Kidney (tissue), 14 donors: ENCODE measurements around the gene LDLRAD4. TPM values are rescaled to one million over a fixed set of nuclear protein-coding genes. Genes with fewer than 3 reads are reported as not detected.

ENCODE experiments used
- DNase-seq, 5 donors: peaks; one replicate each; pipeline ENCODE4 v3.0.0-alpha.2; 2013 to 2020
- FAIRE-seq: peaks from 2 replicates; lab custom pipeline; 2012; peaks lifted over from hg19 to GRCh38; lab: Jason Lieb, UNC
- H3K27ac ChIP-seq, 2 donors: one replicate each; pipeline ENCODE4 v1.7.0; 2013; ENCODE audit warnings: low read depth in 2 of 2, low read length in 2 of 2, inconsistent platforms in 1 of 2
- H3K27me3 ChIP-seq: one replicate; pipeline ENCODE4 v1.7.1; 2013; ENCODE audit warnings: low read length, inconsistent platforms; ENCODE audit not compliant: control insufficient read depth, insufficient read depth
- H3K36me3 ChIP-seq, 3 donors: one replicate each; pipeline versions ENCODE4 v1.7.0 to v1.7.1; 2013; ENCODE audit warnings: low read length in 3 of 3, control low read depth in 1 of 3, inconsistent platforms in 1 of 3; ENCODE audit not compliant: insufficient read depth in 3 of 3, control insufficient read depth in 2 of 3
- H3K4me1 ChIP-seq, 3 donors: one replicate each; pipeline versions ENCODE4 v1.7.0 to v1.7.1; 2013; ENCODE audit warnings: low read length in 3 of 3, inconsistent platforms in 1 of 3, low read depth in 1 of 3; ENCODE audit not compliant: control insufficient read depth in 2 of 3, insufficient read depth in 2 of 3
- H3K4me3 ChIP-seq, 3 donors: one replicate each; pipeline versions ENCODE4 v1.7.0 to v1.8.1; 2013; ENCODE audit warnings: low read length in 3 of 3, control low read depth in 1 of 3, inconsistent platforms in 1 of 3
- H3K9ac ChIP-seq, 3 donors: one replicate each; pipeline versions ENCODE4 v1.7.0 to v1.7.1; 2013; ENCODE audit warnings: low read length in 3 of 3, control low read depth in 1 of 3, inconsistent platforms in 1 of 3
- H3K9me3 ChIP-seq, 3 donors: one replicate each; pipeline versions ENCODE4 v1.7.0 to v1.7.1; 2013; ENCODE audit warnings: low read length in 3 of 3, control low read depth in 1 of 3, inconsistent platforms in 1 of 3; ENCODE audit not compliant: control insufficient read depth in 2 of 3, insufficient read depth in 1 of 3
- intact Hi-C: fragments of 100-400 bp; cut with DNase I; formaldehyde crosslinking; loops from one replicate; pipeline ENCODE4 v1.11.1; 2022
- polyA plus RNA-seq: library from polyadenylated mRNA; stranded (reverse); fragments of 350-450 nt; fragmentation: Illumina TruSeq; extraction: RNeasy Lipid Tissue Mini Kit (QIAGEN cat#74804); gene quantifications from one replicate; pipeline ENCODE4 v1.2.3, GENCODE V29; 2014; ENCODE audit warnings: low read depth, low replicate concordance; ENCODE audit not compliant: insufficient read depth
- total RNA-seq: library from RNA; stranded (reverse); fragmentation: NEBNext Ultra II Directional; extraction: Animal tissue kit (Norgen Biotek cat#: 25700); gene quantifications from one replicate; pipeline ENCODE4 v1.2.1, GENCODE V29; 2021
- TF ChIP-seq, protein P1 (sequence below): IDR thresholded peaks from 3 replicates; pipeline ENCODE4 v1.5.1; 2012; ENCODE audit warnings: mild to moderate bottlenecking, moderate library complexity, borderline replicate concordance; ENCODE audit not compliant: insufficient read depth; ENCODE audit errors: extremely low read depth
- donor health status: control.
- donor health status: control.
- donor health status: control.
- donor health status: control.
- donor health status: control.
- donor health status: DM: yes; HTN: yes; CAD: no.
- donor health status: Normal renal cell carcinoma (clear cell type).

The LDLRAD4 gene
- total and polyA plus RNA-seq, 2 donors from 2014 or later = 2.3 to 42.3 TPM

DNA sequence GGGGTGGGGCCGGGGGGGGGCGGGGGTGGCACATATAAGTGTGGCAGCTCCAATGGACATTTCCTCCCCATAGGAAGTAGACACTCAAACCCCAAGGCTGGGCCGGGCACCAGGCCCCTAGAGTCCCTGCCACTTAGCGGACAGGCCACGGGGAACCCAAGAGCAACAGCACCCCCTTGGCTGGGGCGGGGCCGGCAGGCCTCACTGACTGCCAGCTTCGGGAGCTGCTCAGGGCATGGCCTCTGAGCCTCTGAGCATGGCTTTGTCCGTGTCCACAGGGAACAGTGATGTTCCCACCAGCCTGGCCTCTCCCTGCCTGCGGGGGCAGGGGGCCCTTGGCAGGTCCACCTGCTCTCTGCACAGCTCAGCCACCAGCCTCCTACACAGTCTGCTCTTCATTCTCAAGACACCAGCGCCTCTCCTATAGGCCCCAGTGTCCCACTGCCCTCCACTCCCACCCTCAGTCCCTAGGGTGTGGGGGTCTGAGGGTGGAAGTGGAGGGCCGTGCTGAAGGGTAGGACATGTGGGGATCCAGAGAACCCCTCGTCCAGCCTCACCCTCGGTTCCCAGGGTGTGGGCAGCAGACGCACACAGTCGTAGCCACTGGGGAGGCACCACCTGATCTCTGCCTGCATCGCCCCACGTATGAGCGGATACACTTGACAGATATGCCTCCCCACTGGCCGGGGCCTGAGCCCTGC is 401.1 kb downstream of the LDLRAD4 start:
- Histone ChIP-seq H3K4me3 (no peak overlapping the region), H3K9ac (no peak overlapping the region), H3K4me1 (no peaks in the 10 kb centered on the region), H3K36me3 (no peaks in the 10 kb centered on the region), H3K27me3 (no peaks in the 10 kb centered on the region), H3K9me3 (no peaks in the 10 kb centered on the region), H3K27ac (no peak overlapping the region)
- peak in 1 of 5 donors; percentile 76 for DNase-seq
- intact Hi-C loops = no loop called here
- TF ChIP-seq, protein P1, sequence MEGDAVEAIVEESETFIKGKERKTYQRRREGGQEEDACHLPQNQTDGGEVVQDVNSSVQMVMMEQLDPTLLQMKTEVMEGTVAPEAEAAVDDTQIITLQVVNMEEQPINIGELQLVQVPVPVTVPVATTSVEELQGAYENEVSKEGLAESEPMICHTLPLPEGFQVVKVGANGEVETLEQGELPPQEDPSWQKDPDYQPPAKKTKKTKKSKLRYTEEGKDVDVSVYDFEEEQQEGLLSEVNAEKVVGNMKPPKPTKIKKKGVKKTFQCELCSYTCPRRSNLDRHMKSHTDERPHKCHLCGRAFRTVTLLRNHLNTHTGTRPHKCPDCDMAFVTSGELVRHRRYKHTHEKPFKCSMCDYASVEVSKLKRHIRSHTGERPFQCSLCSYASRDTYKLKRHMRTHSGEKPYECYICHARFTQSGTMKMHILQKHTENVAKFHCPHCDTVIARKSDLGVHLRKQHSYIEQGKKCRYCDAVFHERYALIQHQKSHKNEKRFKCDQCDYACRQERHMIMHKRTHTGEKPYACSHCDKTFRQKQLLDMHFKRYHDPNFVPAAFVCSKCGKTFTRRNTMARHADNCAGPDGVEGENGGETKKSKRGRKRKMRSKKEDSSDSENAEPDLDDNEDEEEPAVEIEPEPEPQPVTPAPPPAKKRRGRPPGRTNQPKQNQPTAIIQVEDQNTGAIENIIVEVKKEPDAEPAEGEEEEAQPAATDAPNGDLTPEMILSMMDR = no peak
- no peak for FAIRE-seq

DNA sequence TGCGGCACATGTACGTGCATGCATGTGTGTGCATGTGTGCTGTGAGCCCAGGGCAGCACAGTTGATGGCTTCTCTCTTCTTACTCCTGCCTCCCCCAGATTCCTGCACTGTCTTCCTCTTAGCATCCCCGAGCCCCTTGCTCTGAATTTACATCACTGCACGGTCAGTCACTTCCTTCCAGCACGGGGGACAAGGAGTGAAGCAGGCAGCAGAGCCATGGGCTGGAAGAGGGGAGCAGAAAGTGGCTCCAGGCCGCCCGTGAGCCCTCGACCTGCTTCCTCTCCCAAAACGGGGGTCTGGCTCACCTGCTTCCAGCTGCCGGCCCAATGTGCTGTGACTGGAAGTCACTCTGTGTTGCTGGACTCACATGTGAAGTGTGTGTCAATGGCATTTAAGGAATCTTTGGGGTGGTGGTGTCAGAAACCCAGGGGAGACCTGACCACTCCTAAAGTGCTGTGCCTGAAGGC is 401.7 kb downstream of the LDLRAD4 start:
- Histone ChIP-seq H3K27ac (no peak overlapping the region), H3K9ac (no peak overlapping the region), H3K27me3 (no peaks in the 10 kb centered on the region), H3K4me1 (no peaks in the 10 kb centered on the region), H3K36me3 (no peaks in the 10 kb centered on the region), H3K4me3 (no peak overlapping the region), H3K9me3 (no peaks in the 10 kb centered on the region)
- FAIRE-seq (no peak), DNase-seq (no peak)
- TF ChIP-seq, protein P1 = no peak
- intact Hi-C loops = no loop called here

DNA sequence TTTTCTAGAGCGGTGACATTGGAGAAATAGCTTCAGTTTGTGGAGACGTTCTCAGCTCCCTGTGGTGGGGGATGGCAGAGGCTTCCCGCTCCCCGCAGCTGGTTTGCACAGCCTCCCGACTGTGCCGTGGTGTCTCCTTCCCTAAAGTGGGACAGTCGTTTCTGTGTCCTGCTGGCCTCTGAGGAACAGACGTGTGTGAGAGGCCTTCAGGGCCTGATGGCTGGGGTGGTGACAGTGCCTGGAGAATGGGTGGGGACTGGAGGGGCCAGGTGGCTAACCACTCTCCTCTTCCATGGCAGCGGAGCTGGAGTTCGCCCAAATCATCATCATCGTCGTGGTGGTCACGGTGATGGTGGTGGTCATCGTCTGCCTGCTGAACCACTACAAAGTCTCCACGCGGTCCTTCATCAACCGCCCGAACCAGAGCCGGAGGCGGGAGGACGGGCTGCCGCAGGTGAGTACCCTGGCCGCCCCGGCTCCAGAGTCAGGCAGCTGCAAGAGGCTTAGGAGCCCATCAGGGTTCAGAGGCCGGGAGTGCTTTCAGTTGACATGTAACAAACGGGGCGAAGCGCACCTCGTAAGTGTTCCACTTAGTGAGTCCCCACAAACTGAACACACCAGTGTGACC is 402.4 kb downstream of the LDLRAD4 start:
- FAIRE-seq (no peak), DNase-seq (no peak)
- Histone ChIP-seq H3K4me3 (no peak overlapping the region), H3K27ac (no peak overlapping the region), H3K36me3 (no peaks in the 10 kb centered on the region), H3K9me3 (no peaks in the 10 kb centered on the region), H3K4me1 (no peaks in the 10 kb centered on the region), H3K27me3 (no peaks in the 10 kb centered on the region), H3K9ac (no peak overlapping the region)
- intact Hi-C loops = no loop called here
- TF ChIP-seq, protein P1 = no peak
